HTR-8/SVneo (cell line): ENCODE results near the gene CEACAM1.
"Not testable (repeated sequence)": the region's sequence is repeated elsewhere in the genome, so short reads cannot be mapped to it uniquely, and the experiment has no call there.

Experiments used
- DNase-seq: peaks from one replicate; pipeline ENCODE4 v3.0.0; 2011; ENCODE audit warnings: low spot score, mixed read lengths; ENCODE audit not compliant: insufficient read length
- FAIRE-seq: peaks from 2 replicates; lab custom pipeline; 2011; peaks lifted over from hg19 to GRCh38; lab: Jason Lieb, UNC

The CEACAM1 gene

DNA sequence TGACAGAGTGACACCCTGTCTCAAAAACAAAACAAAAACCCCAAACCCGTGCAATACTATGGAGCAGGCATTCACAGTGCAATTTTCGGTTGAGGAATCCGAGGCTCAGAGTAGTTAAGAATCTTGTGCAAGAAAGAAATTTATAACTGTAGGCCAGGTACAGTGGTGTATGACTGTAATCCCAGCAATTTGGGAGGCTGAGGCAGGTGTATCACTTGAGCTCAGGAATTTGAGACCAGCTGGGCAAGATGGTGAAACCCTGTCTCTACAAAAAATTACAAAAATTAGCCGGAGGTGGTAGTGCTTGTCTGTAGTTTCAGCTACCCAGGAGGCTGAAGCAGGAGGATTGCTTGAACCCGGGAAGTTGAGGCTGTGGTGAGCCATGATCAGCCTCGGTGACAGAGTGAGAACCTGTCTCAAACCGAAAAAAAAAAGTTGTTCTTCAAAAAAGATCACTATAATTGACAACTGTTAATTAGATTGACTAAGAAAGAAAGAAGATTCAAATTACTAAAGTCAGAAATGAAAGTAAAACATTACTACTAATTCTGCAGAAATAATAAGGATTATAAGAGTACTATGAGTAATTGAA lies 12.9 kb downstream of the CEACAM1 start:
- DNase-seq (no peak), FAIRE-seq (no peak)

DNA sequence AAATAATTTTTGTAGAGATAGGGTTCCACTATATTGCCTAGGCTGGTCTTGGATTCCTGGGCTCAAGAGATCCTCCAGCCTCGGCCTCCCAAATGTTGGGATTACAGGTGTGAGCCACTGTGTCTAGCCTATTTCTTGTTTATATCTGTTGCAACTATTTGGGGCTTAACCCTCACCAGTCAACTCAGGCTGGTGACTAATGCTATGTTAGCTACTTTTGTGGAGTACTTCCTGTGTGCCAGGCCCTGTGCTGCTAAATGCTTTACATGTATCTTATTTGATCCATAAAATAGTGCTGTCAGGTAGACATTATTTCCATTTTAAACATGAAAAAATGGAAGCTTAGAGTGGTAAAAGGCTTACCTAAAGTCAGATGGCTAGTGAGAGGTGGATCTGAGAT lies 13.8 kb downstream of the CEACAM1 start:
- no peak for DNase-seq
- no peak for FAIRE-seq

DNA sequence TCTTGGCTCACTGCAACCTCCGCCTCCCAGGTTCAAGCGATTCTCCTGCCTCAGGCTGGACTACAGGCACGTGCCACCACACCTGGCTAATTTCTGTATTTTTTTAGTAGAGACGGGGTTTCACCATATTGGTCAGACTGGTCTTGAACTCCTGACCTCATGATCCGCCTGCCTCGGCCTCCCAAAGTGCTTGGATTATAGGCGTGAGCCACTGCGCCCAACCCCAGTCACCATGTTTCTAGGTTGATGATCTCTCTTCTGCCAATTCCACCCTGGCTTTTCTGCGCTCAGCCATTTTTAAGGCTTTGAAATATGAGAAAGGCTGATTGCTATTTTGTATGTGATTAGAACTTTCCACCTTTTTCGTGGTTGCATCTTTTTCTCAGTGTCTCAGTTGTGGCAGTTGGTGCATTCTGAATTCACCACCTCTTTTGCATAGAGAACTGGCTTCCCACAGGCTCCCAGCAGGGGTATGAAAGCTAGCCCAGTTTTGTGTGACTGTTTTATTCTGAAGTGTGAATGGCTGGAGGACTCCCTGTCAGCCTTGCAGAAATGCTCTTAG lies 15.5 kb downstream of the CEACAM1 start:
- FAIRE-seq (no peak), DNase-seq (no peak)

DNA sequence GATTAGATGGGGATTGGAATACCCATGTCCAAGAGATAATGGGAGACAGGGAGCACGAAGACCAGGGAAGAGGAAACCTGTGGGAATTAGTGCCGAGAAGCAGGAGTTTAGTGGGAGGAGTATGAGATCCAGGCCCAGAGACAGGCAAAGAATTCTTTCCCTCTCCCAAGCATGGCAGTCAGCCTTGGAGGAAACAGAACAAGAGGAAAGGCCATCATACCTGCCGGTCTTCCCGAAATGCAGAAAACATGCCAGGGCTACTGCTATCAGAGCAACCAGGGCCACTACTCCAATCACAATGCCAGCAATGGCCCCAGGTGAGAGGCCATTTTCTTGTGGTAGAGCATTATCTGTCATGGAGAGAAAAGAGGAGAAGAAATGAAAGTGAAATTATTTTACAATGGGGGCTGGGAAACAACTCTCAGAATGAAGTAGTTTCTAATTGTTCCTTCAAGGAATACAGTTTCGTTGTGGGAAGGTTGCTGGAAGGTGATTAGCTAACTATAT lies 16.1 kb downstream of the CEACAM1 start:
- DNase-seq (no peak), FAIRE-seq (no peak)

DNA sequence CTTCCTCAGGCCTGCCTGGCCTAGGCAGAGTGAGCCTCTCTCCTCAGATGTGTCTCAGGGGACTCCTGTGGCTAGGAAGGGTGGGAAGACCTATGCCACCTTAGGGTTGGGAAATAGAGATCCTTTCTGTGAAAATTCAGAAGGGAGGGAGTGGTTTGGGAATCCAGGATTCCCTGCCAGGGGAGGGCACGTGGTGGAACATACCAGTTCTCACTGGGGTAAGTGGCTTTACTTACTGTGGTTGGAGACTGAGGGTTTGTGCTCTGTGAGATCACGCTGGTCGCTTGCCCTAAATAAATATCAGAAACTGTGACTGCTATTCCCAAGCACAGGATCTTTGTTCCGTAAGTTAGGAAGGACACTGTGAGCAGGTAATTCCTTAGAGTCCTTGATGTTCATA lies 16.9 kb downstream of the CEACAM1 start:
- DNase-seq, result no peak
- FAIRE-seq, result no peak

DNA sequence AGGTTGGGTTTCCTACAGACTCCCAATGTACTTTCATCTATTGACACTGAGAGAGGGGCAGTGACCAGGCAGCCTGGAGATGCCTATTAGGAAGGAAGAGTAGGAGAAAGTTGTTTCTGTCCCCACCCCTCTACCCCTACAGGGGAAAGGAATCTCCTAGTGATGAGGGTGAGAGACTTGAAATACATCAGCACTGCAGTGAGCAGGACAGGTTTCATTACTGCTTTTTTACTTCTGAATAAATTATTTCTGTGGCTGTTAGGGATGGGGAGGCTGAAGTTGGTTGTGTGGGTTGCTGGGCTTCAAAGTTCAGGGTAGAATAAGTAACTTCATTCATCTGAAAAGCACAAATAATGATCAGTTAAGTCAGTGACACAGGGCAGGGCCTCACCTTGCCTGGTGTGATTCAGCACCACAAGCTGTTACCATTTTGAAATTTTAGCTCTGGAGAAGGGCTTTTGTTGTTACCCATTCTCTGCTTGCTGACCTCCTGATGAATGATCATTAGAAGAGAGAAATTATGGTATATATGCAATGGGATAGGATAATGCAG lies 19.3 kb downstream of the CEACAM1 start:
- DNase-seq (no peak), FAIRE-seq (no peak)

DNA sequence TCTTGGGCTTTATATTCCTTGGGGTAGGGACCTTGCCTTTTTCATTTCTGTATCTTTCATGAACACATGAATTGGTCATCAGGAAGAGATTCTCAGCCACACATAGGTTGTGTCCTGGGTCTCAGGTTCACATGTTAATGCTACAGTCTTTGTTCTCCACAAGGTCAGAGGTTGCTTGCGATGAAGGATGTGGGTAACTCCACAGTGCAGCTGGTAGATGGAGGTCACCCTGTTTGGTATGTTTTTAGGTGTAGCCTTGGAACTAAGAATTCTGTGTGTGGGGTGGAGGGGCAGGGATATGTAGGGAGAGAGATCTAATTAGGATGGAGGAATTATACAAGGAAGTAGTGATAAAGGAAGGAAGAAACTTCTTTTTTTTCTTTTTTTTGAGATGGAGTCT lies 23.2 kb downstream of the CEACAM1 start:
- no peak for FAIRE-seq
- DNase-seq, result no peak

DNA sequence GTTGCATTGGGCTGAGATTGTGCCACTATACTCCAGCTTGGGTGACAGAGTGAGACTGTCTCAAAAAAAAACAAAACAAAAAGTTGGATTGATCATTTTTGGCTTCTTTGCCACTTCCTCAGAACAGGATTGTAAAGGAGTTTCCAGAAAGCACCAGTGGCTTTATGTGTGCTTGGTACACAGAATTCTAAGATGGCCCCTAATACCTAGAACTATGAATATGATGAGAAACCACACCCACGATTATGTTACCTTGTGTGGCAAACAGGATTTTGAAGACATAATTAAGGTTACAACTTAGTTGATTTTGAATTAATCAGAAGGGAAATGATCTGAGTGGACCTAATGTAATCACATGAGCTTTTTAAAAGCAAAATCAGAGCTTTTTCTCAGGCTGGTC lies 26.5 kb downstream of the CEACAM1 start:
- FAIRE-seq (no peak), DNase-seq (no peak)

DNA sequence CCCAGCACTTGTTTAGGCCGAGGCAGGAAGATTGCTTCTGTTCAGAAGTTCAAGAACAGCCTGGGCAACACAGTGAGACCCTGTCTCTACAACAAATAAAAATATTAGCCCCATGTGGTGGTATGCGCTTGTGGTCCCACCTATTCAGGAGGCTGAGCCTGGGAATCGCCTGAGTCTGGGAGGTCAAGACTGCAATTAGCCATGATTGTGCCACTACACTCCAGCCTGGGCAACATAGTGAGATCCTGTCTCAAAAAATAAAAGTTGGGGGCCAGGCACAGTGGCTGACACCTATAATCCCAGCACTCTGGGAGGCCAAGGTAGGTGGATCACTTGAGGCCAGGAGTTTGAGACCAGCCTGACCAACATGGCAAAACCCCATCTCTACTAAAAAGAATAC lies 27.0 kb downstream of the CEACAM1 start:
- DNase-seq, FAIRE-seq: not testable (repeated sequence)

DNA sequence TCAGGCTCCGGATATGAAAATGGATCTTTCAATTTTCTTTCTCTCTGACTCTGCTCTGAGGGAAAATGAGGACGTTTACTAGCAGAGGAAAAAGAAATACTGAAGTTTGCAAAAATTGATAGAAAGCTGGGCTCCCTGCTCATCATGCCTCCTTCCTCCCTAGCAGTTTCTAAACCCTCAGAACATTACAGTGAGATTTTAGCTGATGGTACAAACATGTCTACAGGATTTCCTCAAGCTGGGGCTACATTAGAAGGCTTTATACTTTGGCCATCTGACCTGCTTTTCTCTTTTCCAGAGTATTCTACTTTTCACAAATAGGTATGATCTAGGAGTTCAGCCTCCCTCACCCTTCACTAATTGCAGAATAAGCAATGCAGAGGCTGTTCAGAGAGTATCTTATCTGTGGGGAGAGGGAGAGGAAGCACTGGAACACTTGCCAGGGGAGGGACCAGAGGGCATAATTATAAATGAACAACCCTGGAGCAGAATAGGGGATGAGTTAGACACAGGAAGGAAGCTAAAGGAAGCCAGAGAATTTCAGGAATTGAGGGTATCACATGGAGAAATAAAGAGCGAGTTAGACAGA lies 30.0 kb downstream of the CEACAM1 start:
- no peak for DNase-seq
- no peak for FAIRE-seq

DNA sequence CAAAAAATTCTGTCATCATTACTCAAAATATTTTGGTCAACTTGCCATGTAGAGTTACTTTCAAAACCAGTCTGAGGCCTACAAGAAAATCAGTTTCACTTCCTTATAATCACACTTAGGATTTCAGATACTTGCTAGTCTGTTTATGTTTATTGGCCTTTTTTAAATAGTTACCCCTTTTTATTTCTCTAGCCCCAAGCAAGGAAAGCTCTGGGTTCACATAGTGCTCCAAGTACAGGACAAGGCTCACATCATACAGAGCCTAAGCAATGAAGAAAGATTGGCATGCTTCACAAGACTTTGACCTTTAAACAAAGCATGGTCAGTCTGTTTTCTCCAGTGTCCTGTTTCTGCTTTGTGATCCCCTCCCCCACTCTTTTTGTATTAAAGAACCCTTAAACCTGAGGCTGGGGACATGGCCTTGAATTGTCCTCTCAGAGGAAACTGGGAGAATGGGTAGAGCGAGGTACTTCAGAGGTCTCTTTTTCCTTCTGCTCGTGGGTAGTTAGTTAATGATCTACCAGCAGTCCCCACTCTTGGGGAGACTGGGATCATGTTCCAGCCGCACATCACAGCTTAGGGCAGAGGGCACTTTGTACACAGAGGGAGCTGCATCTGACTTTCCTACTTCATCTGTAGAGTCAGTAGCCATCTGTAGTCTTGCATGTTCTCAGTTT lies 30.7 kb downstream of the CEACAM1 start:
- no peak for FAIRE-seq
- DNase-seq, result no peak

DNA sequence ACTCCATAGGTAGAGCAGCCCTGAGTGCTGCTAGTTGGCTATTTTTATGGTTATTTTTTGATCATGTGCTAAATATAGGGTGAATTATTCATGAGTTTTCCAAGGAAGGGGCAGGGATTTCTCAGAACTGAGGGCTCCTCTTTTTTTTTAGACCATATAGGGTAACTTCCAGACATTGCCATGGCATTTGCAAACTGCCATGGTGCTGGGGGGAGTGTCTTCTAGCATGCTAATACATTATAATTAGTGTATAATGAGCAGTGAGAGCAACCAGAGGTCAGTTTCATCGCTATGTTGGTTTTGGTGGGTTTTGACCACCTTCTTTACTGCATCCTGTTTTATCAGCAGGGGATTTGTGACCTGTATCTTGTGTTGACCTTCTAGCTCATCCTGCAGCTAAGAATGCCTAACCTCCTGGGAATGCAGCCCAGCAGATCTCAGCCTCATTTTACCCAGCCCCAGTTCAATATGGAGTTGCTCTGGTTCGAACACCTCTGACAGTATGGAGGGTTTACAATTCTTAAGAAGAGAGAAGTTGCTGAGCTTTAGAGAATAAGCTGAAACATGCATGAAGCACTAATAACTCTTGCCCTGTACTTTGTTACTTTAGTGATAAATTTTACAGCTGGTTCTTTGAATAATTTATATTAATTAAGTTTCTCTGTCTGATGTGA lies 31.7 kb downstream of the CEACAM1 start:
- DNase-seq (no peak), FAIRE-seq (no peak)

DNA sequence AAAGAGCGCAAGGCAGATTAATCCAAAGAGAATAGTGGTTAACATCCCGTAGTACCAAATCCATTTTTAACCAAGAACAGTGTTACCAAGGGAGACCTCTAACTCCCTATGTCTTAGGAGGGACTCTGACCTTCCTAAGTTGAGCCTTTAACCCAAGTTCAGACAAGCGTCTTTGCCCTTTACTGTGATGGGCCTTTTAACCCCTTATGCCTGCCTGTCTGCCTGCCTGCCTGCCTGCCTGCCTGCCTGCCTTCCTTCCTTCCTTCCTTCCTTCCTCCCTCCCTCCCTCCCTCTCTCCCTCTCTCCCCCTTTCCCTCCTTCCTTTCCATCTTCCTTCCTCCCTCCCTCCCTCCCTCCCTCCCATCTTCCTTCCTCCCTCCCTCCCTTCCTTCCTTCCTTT lies 32.6 kb downstream of the CEACAM1 start:
- DNase-seq (no peak), FAIRE-seq (no peak)

DNA sequence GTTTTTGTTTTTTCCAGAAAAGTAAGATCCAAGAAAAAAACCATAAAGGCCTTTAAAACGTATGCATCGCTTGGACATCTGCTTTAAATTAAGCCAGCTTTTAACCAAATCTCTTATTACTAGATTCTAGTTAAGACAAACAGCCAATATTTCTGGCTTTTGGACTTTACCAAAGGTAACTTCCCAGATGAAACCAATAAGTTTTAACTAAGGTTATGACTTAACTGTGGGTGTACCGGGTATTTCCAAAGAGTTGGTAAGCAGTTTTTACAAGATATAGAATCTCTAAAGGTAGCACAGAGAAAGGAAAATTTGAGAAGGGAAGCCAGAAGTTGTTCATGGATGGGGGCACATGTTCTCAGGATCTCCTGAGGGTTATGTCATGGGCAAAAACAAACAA lies 34.0 kb downstream of the CEACAM1 start:
- no peak for DNase-seq
- no peak for FAIRE-seq

DNA sequence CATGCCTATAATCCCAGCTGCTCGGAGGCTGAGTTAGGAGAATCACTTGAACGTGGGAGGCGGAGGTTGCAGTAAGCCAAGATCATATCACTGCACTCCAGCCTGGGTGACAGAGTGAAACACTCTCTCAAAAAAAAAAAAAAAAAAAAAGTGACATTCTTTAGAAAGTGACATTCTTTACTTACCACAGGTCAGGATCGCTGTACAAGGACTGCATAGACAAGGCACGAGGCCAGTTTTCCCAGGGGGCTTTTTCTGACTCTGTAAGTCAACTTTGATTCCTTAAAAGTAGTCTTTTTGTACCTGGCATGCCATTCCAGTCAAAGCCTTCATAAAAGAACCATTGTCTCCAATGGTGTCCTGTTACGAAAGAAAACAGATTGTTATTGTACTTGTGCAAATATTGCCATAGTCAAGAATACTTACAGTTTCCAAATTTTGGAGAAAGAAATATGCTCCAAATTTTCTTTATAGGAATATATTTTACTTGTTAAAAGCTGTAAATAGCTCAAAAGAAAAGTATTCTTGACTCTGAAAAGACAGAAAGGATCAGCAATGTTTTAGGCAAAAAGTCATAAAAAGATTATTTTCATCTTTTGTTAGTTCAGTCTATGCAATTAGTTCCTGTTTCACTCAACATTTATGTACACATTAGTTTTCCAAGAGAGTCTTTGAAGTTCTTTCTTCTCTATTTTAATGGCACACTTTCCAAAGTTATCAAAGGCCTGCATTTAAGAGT lies 39.3 kb downstream of the CEACAM1 start:
- FAIRE-seq, result no peak

DNA sequence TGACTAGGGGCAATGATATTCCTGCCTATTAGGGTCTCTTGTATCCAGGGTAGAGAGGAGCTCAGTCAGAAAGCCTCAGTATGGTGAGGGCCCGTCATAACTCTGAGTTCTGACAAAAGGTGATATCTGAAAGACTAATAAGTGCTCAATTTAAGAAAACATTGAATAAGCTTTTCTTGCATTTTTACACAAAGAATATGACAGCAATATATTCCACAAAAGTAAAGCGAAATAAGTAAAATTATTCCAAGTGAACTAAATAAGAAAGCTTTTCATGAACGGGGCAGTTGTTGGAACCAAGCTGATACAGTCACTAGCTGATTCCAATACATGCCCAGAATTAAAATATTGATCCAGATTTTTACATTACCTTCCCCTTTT lies 40.5 kb downstream of the CEACAM1 start:
- FAIRE-seq (no peak), DNase-seq (no peak)

More for the DNA sequence above, 39.3 kb downstream of the CEACAM1 start:
- no peak for DNase-seq

DNA sequence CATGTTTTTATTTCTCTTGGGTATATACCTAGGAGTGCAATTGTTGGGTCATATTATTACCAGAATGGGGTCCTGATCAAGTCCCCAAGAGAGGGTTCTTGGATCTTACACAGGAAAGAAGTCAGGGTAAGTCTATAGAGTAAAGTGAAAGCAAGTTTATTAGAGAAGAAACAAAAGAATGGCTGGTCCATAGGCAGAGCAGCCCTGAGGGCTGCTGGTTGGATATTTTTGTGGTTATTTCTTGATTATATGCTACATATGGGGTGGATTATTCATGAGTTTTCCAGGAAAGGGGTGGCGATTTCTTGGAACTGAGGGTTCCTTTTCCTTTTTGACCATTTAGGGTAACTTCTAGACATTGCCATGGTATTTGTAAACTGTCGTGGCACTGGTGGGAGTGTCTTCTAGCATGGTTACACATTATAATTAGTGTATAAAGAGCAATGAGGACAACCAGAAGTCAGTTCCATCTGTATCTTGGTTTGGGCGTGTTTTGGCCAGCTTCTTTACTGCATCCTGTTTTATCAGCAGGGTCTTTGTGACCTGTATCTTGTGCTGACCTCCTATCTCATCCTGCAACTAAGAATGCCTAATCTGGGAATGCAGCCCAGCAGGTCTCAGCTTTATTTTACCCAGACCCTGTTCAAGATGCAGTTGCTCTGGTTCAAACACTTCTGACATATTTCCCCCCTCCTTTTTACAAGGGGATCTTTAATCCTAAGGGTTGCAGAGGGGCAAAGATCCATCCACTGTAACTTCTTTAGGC lies 41.1 kb downstream of the CEACAM1 start:
- DNase-seq (no peak), FAIRE-seq (no peak)

DNA sequence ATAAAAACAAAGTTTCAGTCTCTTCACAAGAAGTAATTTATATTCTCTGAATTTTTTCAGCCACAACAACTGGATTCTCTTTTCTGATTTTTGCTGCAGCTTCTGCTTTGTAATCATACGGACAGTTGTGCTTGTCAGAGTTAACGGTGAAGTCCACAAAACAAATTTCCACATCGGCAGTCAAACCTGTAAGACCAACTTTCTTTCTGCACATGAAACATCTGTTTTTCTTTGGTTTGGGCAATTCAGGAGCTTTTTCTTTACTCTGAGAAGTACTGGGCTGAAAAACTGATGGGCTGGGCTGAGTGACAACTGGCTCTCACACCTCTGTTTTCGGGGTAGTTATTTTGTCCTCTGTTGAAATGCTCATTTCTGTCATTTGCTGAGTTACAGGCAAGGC lies 43.2 kb downstream of the CEACAM1 start:
- FAIRE-seq, result peak; percentile 51
- not testable (repeated sequence) for DNase-seq
